AG04450 (cell line): ENCODE results near the gene FAM83F. TPM values are rescaled to one million over a fixed set of nuclear protein-coding genes. Genes with fewer than 3 reads are reported as not detected.

Experiments used
- CTCF ChIA-PET: fragments of 300-600, 350-600 bp; formaldehyde crosslinking; extraction: SDS; loops from one replicate; lab custom pipeline; 2022; ENCODE audit warnings: antibody characterized with exemption, inconsistent platforms; lab: Charles Lee
- POLR2A ChIA-PET: fragments of 350-600 bp; formaldehyde crosslinking; extraction: SDS; loops from one replicate; lab custom pipeline; 2021; ENCODE audit warnings: antibody characterized with exemption, inconsistent platforms; lab: Yijun Ruan, JAX
- DNase-seq: peaks from one replicate; pipeline ENCODE4 v3.0.0-alpha.2; 2011; ENCODE audit warnings: low read depth, low spot score
- H3K27ac ChIP-seq: one replicate; pipeline ENCODE4 v1.5.1; 2012; ENCODE audit warnings: low read depth, low read length, control low read depth
- H3K27me3 ChIP-seq: one replicate; pipeline ENCODE4 v1.6.0; 2012; ENCODE audit warnings: low read length; ENCODE audit not compliant: control insufficient read depth, insufficient read depth
- H3K4me3 ChIP-seq: 2 replicates; pipeline ENCODE4 v1.5.1; 2011; ENCODE audit warnings: mild to moderate bottlenecking, low read depth, low read length, control low read depth
- H3K9me3 ChIP-seq: 2 replicates; pipeline ENCODE4 v1.5.1; 2012; ENCODE audit warnings: low read length; ENCODE audit not compliant: control insufficient read depth, insufficient read depth
- CTCF ChIP-seq: IDR thresholded peaks from 2 replicates; pipeline ENCODE4 v1.5.1; 2011; ENCODE audit warnings: low read depth, low read length, control low read depth, inconsistent platforms
- polyA plus RNA-seq: library from polyadenylated mRNA; depleted of rRNA; stranded (reverse); fragments of >200 nt; gene quantifications from 2 replicates; pipeline ENCODE4 v1.2.3, GENCODE V29; 2011

FAM83F gene
- polyA plus RNA-seq, 1 experiment: not detected

GRCh38 chr22:39997421-39997820 lies 2.7 kb downstream of the FAM83F start:
- Histone ChIP-seq H3K27ac (no peak overlapping the region), H3K9me3 (peaks cover 4% of the 10 kb centered on the region; the same call in 1 of the 2 replicates), H3K27me3 (peaks cover 14% of the 10 kb centered on the region), H3K4me3 (no peak overlapping the region)
- POLR2A ChIA-PET: no interaction called here
- TF ChIP-seq CTCF: no peak
- CTCF ChIA-PET: no interaction called here
- DNase-seq: no peak

- Histone ChIP-seq H3K9me3 (peaks cover 4% of the 10 kb centered on the region; the same call in 1 of the 2 replicates), H3K27ac (no peak overlapping the region), H3K4me3 (no peak overlapping the region), H3K27me3 (peaks cover 12% of the 10 kb centered on the region)
- POLR2A ChIA-PET: no interaction called here
- CTCF ChIA-PET: no interaction called here
- TF ChIP-seq CTCF: no peak
- DNase-seq: no peak
Observed at GRCh38 chr22:39997939-39998726, 3.4 kb downstream of the FAM83F start.

- H3K4me3 ChIP-seq: no peak overlapping the region
- H3K9me3 ChIP-seq: peaks cover 4% of the 10 kb centered on the region; the same call in 1 of the 2 replicates
- H3K27me3 ChIP-seq: peaks cover 6% of the 10 kb centered on the region
- no peak for DNase-seq
- TF ChIP-seq CTCF: no peak
- H3K27ac ChIP-seq: peak overlapping the region; percentile 11
- CTCF ChIA-PET: no interaction called here
- POLR2A ChIA-PET: no interaction called here
Observed at GRCh38 chr22:39999144-39999757, 4.5 kb downstream of the FAM83F start.

- Histone ChIP-seq H3K27ac (no peak overlapping the region), H3K9me3 (peaks cover 3% of the 10 kb centered on the region; the same call in 1 of the 2 replicates), H3K4me3 (no peak overlapping the region), H3K27me3 (peaks cover 7% of the 10 kb centered on the region)
- ChIA-PET POLR2A (no interaction called here), CTCF (interaction anchor here (1.0 kb wide), 1 partner anchor 465 kb away, joined by 3 read pairs; no protein-coding TSS in a partner anchor)
- TF ChIP-seq CTCF: no peak
- no peak for DNase-seq
Observed at GRCh38 chr22:40000171-40000570, 5.4 kb downstream of the FAM83F start.

- Histone ChIP-seq H3K9me3 (no peaks in the 10 kb centered on the region), H3K27ac (no peak overlapping the region), H3K4me3 (no peak overlapping the region), H3K27me3 (peaks cover 4% of the 10 kb centered on the region)
- no peak for TF ChIP-seq CTCF
- ChIA-PET POLR2A (no interaction called here), CTCF (interaction anchor here (0.6 to 1.0 kb wide), 2 partner anchors 9 to 466 kb away, joined by 3 to 9 read pairs; no protein-coding TSS in a partner anchor)
- no peak for DNase-seq
Observed at GRCh38 chr22:40001106-40001505, 6.4 kb downstream of the FAM83F start.
